Panc1 (cell line): Measurements from ENCODE around the gene PPP1R1B. TPM values are rescaled to one million over a fixed set of nuclear protein-coding genes. Genes with fewer than 3 reads are reported as not detected.

Experiments
- ATAC-seq: fragments of 200-7000 bp; cut with Tn5 transposase; 2 replicates; pipeline ENCODE4 v1.9.1; 2020; ENCODE audit warnings: mild to moderate bottlenecking, moderate library complexity
- BruUV-seq: library from RNA; stranded (reverse); fragments of 400-500 nt; replicated peaks from 2 replicates; lab custom pipeline; 2021; lab: Mats Ljungman, UMichigan
- CTCF ChIA-PET: fragments of 300-600 bp; sonication (Branson Sonifier 250); formaldehyde crosslinking; loops from one replicate; lab custom pipeline; 2022; ENCODE audit warnings: antibody characterized with exemption; lab: Charles Lee
- POLR2A ChIA-PET: fragments of 300-600 bp; sonication (Branson Sonifier 250); formaldehyde crosslinking; loops from one replicate; lab custom pipeline; 2022; ENCODE audit warnings: antibody characterized with exemption; lab: Charles Lee
- DNase-seq: peaks from one replicate; pipeline ENCODE4 v3.0.0-alpha.2; 2010; ENCODE audit warnings: low read depth, low spot score
- H3K27ac ChIP-seq: 2 replicates; pipeline ENCODE4 v1.5.1; 2011; ENCODE audit warnings: mild to moderate bottlenecking, low read length, inconsistent platforms
- H3K27me3 ChIP-seq: fragments of 200-500 bp; sonication (Bioruptor generic); 2 replicates; pipeline ENCODE4 v1.6.0; 2014; ENCODE audit warnings: low read length, inconsistent platforms; ENCODE audit not compliant: control insufficient read depth, insufficient read depth
- H3K36me3 ChIP-seq: fragments of 200-500 bp; sonication (Bioruptor generic); 2 replicates; pipeline ENCODE4 v1.5.1; 2014; ENCODE audit warnings: inconsistent platforms, mild to moderate bottlenecking, low read length, moderate library complexity; ENCODE audit not compliant: control insufficient read depth, insufficient read depth
- H3K4me1 ChIP-seq: 2 replicates; pipeline ENCODE4 v1.5.1; 2011; ENCODE audit warnings: inconsistent platforms, mild to moderate bottlenecking, low read length, moderate library complexity; ENCODE audit not compliant: control insufficient read depth, insufficient read depth
- H3K4me3 ChIP-seq, 2 experiments: 2 replicates each; pipeline ENCODE4 v1.5.1; 2011 to 2012; ENCODE audit warnings: low read depth in 2 of 2, low read length in 2 of 2, mild to moderate bottlenecking in 2 of 2, inconsistent platforms in 1 of 2, moderate library complexity in 1 of 2
- H3K9me3 ChIP-seq: fragments of 200-500 bp; sonication (Bioruptor generic); 2 replicates; pipeline ENCODE4 v1.5.1; 2014; ENCODE audit warnings: low read depth, mild to moderate bottlenecking, inconsistent platforms, low read length, moderate library complexity; ENCODE audit not compliant: control insufficient read depth, insufficient read depth
- CTCF ChIP-seq: fragments of 450-650 bp; IDR thresholded peaks from 2 replicates; pipeline ENCODE4 v1.5.1; 2017; ENCODE audit warnings: mild to moderate bottlenecking
- POLR2AphosphoS5 ChIP-seq: IDR thresholded peaks from 2 replicates; pipeline ENCODE4 v1.6.1; 2012; ENCODE audit warnings: mild to moderate bottlenecking, low read depth, low read length, moderate library complexity
- REST ChIP-seq, 2 experiments: IDR thresholded peaks; 2 replicates each; pipeline ENCODE4 v1.6.1; 2011 to 2012; ENCODE audit warnings: low read depth in 2 of 2, control low read depth in 1 of 2, low read length in 1 of 2, mild to moderate bottlenecking in 1 of 2, moderate library complexity in 1 of 2; ENCODE audit not compliant: insufficient read depth in 1 of 2
- SIN3A ChIP-seq: IDR thresholded peaks from 2 replicates; pipeline ENCODE4 v1.6.1; 2012; ENCODE audit warnings: low read depth, mild to moderate bottlenecking, low read length, moderate library complexity, borderline replicate concordance; ENCODE audit not compliant: insufficient read depth
- TCF7L2 ChIP-seq: IDR thresholded peaks from 2 replicates; pipeline ENCODE4 v1.6.1; 2011; ENCODE audit warnings: mild to moderate bottlenecking, low read depth, low read length, inconsistent platforms
- in situ Hi-C: cut with HindIII; loops from 2 replicates; pipeline ENCODE4 v1.10.0; 2016; ENCODE audit warnings: low sequenced_read_pairs, low pct_unique_long_range_greater_than_20kb
- intact Hi-C: fragments of 100-400 bp; cut with micrococcal nuclease; formaldehyde crosslinking; loops from one replicate; pipeline ENCODE4 v1.10.0; 2022; ENCODE audit not compliant: unreplicated experiment
- total RNA-seq: library from RNA; stranded (reverse); gene quantifications from one replicate; pipeline ENCODE4 v1.2.1, GENCODE V29; 2021; ENCODE audit not compliant: unreplicated experiment

Gene PPP1R1B
- total RNA-seq, 1 experiment from 2014 or later: 45.7 TPM

GRCh38 chr17:39665642-39666224 lies 39.0 kb downstream of the PPP1R1B start:
- CTCF ChIA-PET: interaction anchor here (1.4 to 2.1 kb wide), 2 partner anchors 32 to 44 kb away, joined by 4 to 11 read pairs; no protein-coding TSS in a partner anchor
- H3K27me3 ChIP-seq: no peaks in the 10 kb centered on the region
- intact Hi-C loops: no loop called here
- in situ Hi-C loops: no loop called here
- POLR2A ChIA-PET: interaction anchor here (0.6 kb wide), 1 partner anchor 34 kb away, joined by 6 read pairs; no protein-coding TSS in a partner anchor
- no peaks in the 10 kb centered on the region for H3K9me3 ChIP-seq
- DNase-seq (no peak), ATAC-seq (peak; percentile 44)
- no peak overlapping the region for H3K4me3 ChIP-seq
- no peaks in the 10 kb centered on the region for H3K36me3 ChIP-seq
- H3K4me1 ChIP-seq: peaks cover 46% of the 10 kb centered on the region
- TF ChIP-seq REST (IDR thresholded peaks at IDR 0.05; ENCODE audit: insufficient read depth in 1 of 2, low read depth in 2 of 2, low read length in 1 of 2) (no peak), POLR2AphosphoS5 (no peak), CTCF (no peak; the same call in 1 of the 2 replicates), SIN3A (no peak), TCF7L2 (no peak)
- no TSS peak for BruUV-seq
- peak overlapping the region; percentile 59; the same call in 1 of the 2 replicates for H3K27ac ChIP-seq

- no peak for DNase-seq
- intact Hi-C loops: no loop called here
- TF ChIP-seq REST (IDR thresholded peaks at IDR 0.05; ENCODE audit: insufficient read depth in 1 of 2, low read depth in 2 of 2, low read length in 1 of 2) (no peak), TCF7L2 (no peak)
- CTCF ChIA-PET: interaction anchor here (0.8 to 2.1 kb wide), 4 partner anchors 14 to 44 kb away, joined by 3 to 11 read pairs (median 4); no protein-coding TSS in a partner anchor
- Histone ChIP-seq H3K9me3 (no peaks in the 10 kb centered on the region), H3K27me3 (no peaks in the 10 kb centered on the region), H3K4me1 (peaks cover 46% of the 10 kb centered on the region), H3K4me3 (no peak overlapping the region), H3K36me3 (no peaks in the 10 kb centered on the region), H3K27ac (peak overlapping the region; percentile 59; the same call in 1 of the 2 replicates)
- ATAC-seq: no peak
- in situ Hi-C loops: no loop called here
- no TSS peak for BruUV-seq
- POLR2A ChIA-PET: interaction anchor here (0.6 kb wide), 1 partner anchor 35 kb away, joined by 6 read pairs; no protein-coding TSS in a partner anchor
Observed at GRCh38 chr17:39666231-39666600, 39.5 kb downstream of the PPP1R1B start.
